SK-N-SH treated with all-trans-retinoic acid at 6 μM for 48 hours (cell line): ENCODE data around the gene TRAF1.

Source experiments
- ARNTL ChIP-seq: fragments of 450-650 bp; formaldehyde crosslinking; IDR thresholded peaks from 2 replicates; pipeline ENCODE4 v1.5.0; 2020; ENCODE audit warnings: low read depth, mild to moderate bottlenecking, moderate library complexity, borderline replicate concordance
- BACH2 ChIP-seq: fragments of 250-450 bp; sonication (Bioruptor Pico); IDR thresholded peaks from 2 replicates; pipeline ENCODE4 v1.9.0; 2021; ENCODE audit warnings: mild to moderate bottlenecking, borderline replicate concordance
- CSRNP3 ChIP-seq: fragments of 250-450 bp; sonication (Bioruptor Pico); IDR thresholded peaks from 2 replicates; pipeline ENCODE4 v1.5.1; 2021; ENCODE audit warnings: mild to moderate bottlenecking, moderate library complexity
- ISL1 ChIP-seq: fragments of 250-450 bp; sonication (Bioruptor Pico); IDR thresholded peaks from 2 replicates; pipeline ENCODE4 v2.1.2; 2022; ENCODE audit warnings: mild to moderate bottlenecking, moderate library complexity
- PATZ1 ChIP-seq: fragments of 250-450 bp; sonication (Bioruptor Pico); IDR thresholded peaks from 2 replicates; pipeline ENCODE4 v1.8.0; 2020; ENCODE audit warnings: mild to moderate bottlenecking, moderate library complexity, borderline replicate concordance
- SNAI2 ChIP-seq: fragments of 250-450 bp; sonication (Bioruptor Pico); IDR thresholded peaks from 2 replicates; pipeline ENCODE4 v1.5.0; 2020; ENCODE audit warnings: mild to moderate bottlenecking, moderate library complexity
- TOX ChIP-seq: fragments of 250-450 bp; sonication (Bioruptor Pico); IDR thresholded peaks from 2 replicates; pipeline ENCODE4 v1.8.0; 2021; ENCODE audit warnings: mild to moderate bottlenecking, moderate library complexity, borderline replicate concordance
- ZFP3 ChIP-seq: fragments of 250-450 bp; sonication (Bioruptor Pico); IDR thresholded peaks from 2 replicates; pipeline ENCODE4 v1.5.0; 2020; ENCODE audit warnings: mild to moderate bottlenecking, moderate library complexity
- ZFP30 ChIP-seq: fragments of 450-650 bp; formaldehyde crosslinking; IDR thresholded peaks from 2 replicates; pipeline ENCODE4 v1.5.0; 2022; ENCODE audit warnings: mild to moderate bottlenecking, moderate library complexity
- ZNF565 ChIP-seq: fragments of 450-650 bp; formaldehyde crosslinking; conservative IDR thresholded peaks from 2 replicates; pipeline ENCODE4 v1.5.0; 2020; ENCODE audit warnings: low read depth, mild to moderate bottlenecking, moderate library complexity
- ZNF8 ChIP-seq: fragments of 450-650 bp; formaldehyde crosslinking; IDR thresholded peaks from 2 replicates; pipeline ENCODE4 v1.5.0; 2020; ENCODE audit warnings: mild to moderate bottlenecking, moderate library complexity

- TF ChIP-seq PATZ1 (CRISPR knock-in tag) (no peak), ZNF565 (CRISPR knock-in tag) (no peak), ISL1 (CRISPR knock-in tag) (no peak), ZFP30 (CRISPR knock-in tag) (no peak), ZNF8 (CRISPR knock-in tag) (no peak), ARNTL (CRISPR knock-in tag) (no peak), TOX (CRISPR knock-in tag) (no peak), CSRNP3 (CRISPR knock-in tag) (no peak), ZFP3 (CRISPR knock-in tag) (no peak), BACH2 (CRISPR knock-in tag) (no peak), SNAI2 (no peak)
These were observed 33.6 kb downstream of the TRAF1 start for GRCh38 chr9:120892748-120893610.
